ENCODE results near the gene DEDD.

Gene DEDD

GRCh38 chr1:161132410-161133219 lies at the start of gene DEDD:
DEDD (minus strand) TSS chr1:161132667; CDS start chr1:161124462, 8,205 bp downstream.
- peak; percentile 91 for DNase-seq

- DNase-seq, result peak; percentile 65
These were observed 49.7 kb upstream of the DEDD start for GRCh38 chr1:161182214-161182613.

- DNase-seq, result no peak
These were observed 48.2 kb upstream of the DEDD start for GRCh38 chr1:161180639-161181038.

GRCh38 chr1:161179698-161180097 lies 47.2 kb upstream of the DEDD start:
- no peak for DNase-seq

GRCh38 chr1:161177936-161178244 lies 45.4 kb upstream of the DEDD start:
- DNase-seq, result no peak

GRCh38 chr1:161177112-161177935 lies 44.9 kb upstream of the DEDD start, which contains the start of gene B4GALT3:
B4GALT3 (minus strand) TSS chr1:161177507; CDS start chr1:161176060, 1,447 bp downstream.
- DNase-seq, result peak; percentile 95

GRCh38 chr1:161176468-161177111 lies 44.1 kb upstream of the DEDD start:
- no peak for DNase-seq

GRCh38 chr1:161175771-161176453 lies 43.4 kb upstream of the DEDD start:
- DNase-seq, result no peak

GRCh38 chr1:161174911-161175310 lies 42.4 kb upstream of the DEDD start:
- DNase-seq, result no peak

GRCh38 chr1:161173711-161174110 lies 41.2 kb upstream of the DEDD start:
- no peak for DNase-seq

- DNase-seq, result no peak
These were observed 40.4 kb upstream of the DEDD start for GRCh38 chr1:161172776-161173376.

- no peak for DNase-seq
These were observed 39.9 kb upstream of the DEDD start for GRCh38 chr1:161172349-161172748.

GRCh38 chr1:161171696-161172095 lies 39.2 kb upstream of the DEDD start:
- DNase-seq, result no peak

- DNase-seq, result no peak
These were observed 38.7 kb upstream of the DEDD start for GRCh38 chr1:161171191-161171590.

- DNase-seq, result no peak
These were observed 36.4 kb upstream of the DEDD start for GRCh38 chr1:161168906-161169305.

- no peak for DNase-seq
These were observed 34.4 kb upstream of the DEDD start for GRCh38 chr1:161166669-161167548.

- DNase-seq, result peak; percentile 88
These were observed 33.5 kb upstream of the DEDD start, which contains the start of gene PPOX for GRCh38 chr1:161165742-161166668. PPOX (plus strand) TSS chr1:161166426; CDS start chr1:161166848, 422 bp downstream.

- no peak for DNase-seq
These were observed 32.6 kb upstream of the DEDD start for GRCh38 chr1:161164901-161165610.

GRCh38 chr1:161163793-161164192 lies 31.3 kb upstream of the DEDD start:
- DNase-seq, result no peak
